Measurements from ENCODE around the gene CREB3.

CREB3 gene

GRCh38 chr9:35749515-35750255 lies 17.2 kb downstream of the CREB3 start:
- no peak for DNase-seq (ENCODE audit: low read depth)

- DNase-seq (ENCODE audit: low read depth), result no peak
Measured at GRCh38 chr9:35750256-35750531, 17.7 kb downstream of the CREB3 start.

GRCh38 chr9:35753466-35753865 lies 21.0 kb downstream of the CREB3 start:
- DNase-seq (ENCODE audit: low read depth), result no peak

GRCh38 chr9:35754264-35754663 lies 21.8 kb downstream of the CREB3 start, which contains the start of gene MSMP:
Gene MSMP (minus strand): TSS chr9:35754276. CDS start chr9:35754129, 147 bp downstream.
- DNase-seq (ENCODE audit: low read depth), result no peak

- DNase-seq (ENCODE audit: low read depth), result no peak
Measured at GRCh38 chr9:35755071-35755470, 22.6 kb downstream of the CREB3 start.

GRCh38 chr9:35756275-35757225 lies 24.1 kb downstream of the CREB3 start:
- peak; percentile 66 for DNase-seq (ENCODE audit: low read depth)

GRCh38 chr9:35757226-35757891 lies 24.9 kb downstream of the CREB3 start:
- no peak for DNase-seq (ENCODE audit: low read depth)

GRCh38 chr9:35757892-35758275 lies 25.4 kb downstream of the CREB3 start:
- no peak for DNase-seq (ENCODE audit: low read depth)

GRCh38 chr9:35758475-35759050 lies 26.1 kb downstream of the CREB3 start:
- DNase-seq (ENCODE audit: low read depth), result no peak

GRCh38 chr9:35759795-35760194 lies 27.3 kb downstream of the CREB3 start:
- DNase-seq (ENCODE audit: low read depth), result no peak

- no peak for DNase-seq (ENCODE audit: low read depth)
Measured at GRCh38 chr9:35760651-35761050, 28.2 kb downstream of the CREB3 start.

GRCh38 chr9:35763181-35763580 lies 30.7 kb downstream of the CREB3 start:
- no peak for DNase-seq (ENCODE audit: low read depth)

- no peak for DNase-seq (ENCODE audit: low read depth)
Measured at GRCh38 chr9:35763803-35764202, 31.3 kb downstream of the CREB3 start.

GRCh38 chr9:35766997-35767396 lies 34.5 kb downstream of the CREB3 start:
- no peak for DNase-seq (ENCODE audit: low read depth)

- DNase-seq (ENCODE audit: low read depth), result no peak
Measured at GRCh38 chr9:35767458-35767857, 35.0 kb downstream of the CREB3 start.

- DNase-seq (ENCODE audit: low read depth), result no peak
Measured at GRCh38 chr9:35769763-35770162, 37.3 kb downstream of the CREB3 start.

GRCh38 chr9:35771075-35771433 lies 38.6 kb downstream of the CREB3 start:
- DNase-seq (ENCODE audit: low read depth), result no peak

- DNase-seq (ENCODE audit: low read depth), result no peak
Measured at GRCh38 chr9:35771534-35771933, 39.1 kb downstream of the CREB3 start.

GRCh38 chr9:35771943-35772342 lies 39.5 kb downstream of the CREB3 start:
- DNase-seq (ENCODE audit: low read depth), result no peak

GRCh38 chr9:35774907-35775635 lies 42.6 kb downstream of the CREB3 start:
- DNase-seq (ENCODE audit: low read depth), result no peak

- no peak for DNase-seq (ENCODE audit: low read depth)
Measured at GRCh38 chr9:35776018-35776417, 43.6 kb downstream of the CREB3 start.

- no peak for DNase-seq (ENCODE audit: low read depth)
Measured at GRCh38 chr9:35778496-35778895, 46.0 kb downstream of the CREB3 start.

All from activated T-helper 9 cell treated with anti-CD3 and anti-CD28 coated beads, Interleukin-2, amount 50 U/mL, for 16 hours (primary cell).